Panc1 (cell line): ENCODE data around the gene C19orf25. TPM values are rescaled to one million over a fixed set of nuclear protein-coding genes. Genes with fewer than 3 reads are reported as not detected.

Experiments
- ATAC-seq: fragments of 200-7000 bp; cut with Tn5 transposase; 2 replicates; pipeline ENCODE4 v1.9.1; 2020; ENCODE audit warnings: mild to moderate bottlenecking, moderate library complexity
- BruUV-seq: library from RNA; stranded (reverse); fragments of 400-500 nt; replicated peaks from 2 replicates; lab custom pipeline; 2021; lab: Mats Ljungman, UMichigan
- CTCF ChIA-PET: fragments of 300-600 bp; sonication (Branson Sonifier 250); formaldehyde crosslinking; loops from one replicate; lab custom pipeline; 2022; ENCODE audit warnings: antibody characterized with exemption; lab: Charles Lee
- POLR2A ChIA-PET: fragments of 300-600 bp; sonication (Branson Sonifier 250); formaldehyde crosslinking; loops from one replicate; lab custom pipeline; 2022; ENCODE audit warnings: antibody characterized with exemption; lab: Charles Lee
- DNase-seq: peaks from one replicate; pipeline ENCODE4 v3.0.0-alpha.2; 2010; ENCODE audit warnings: low read depth, low spot score
- H3K27ac ChIP-seq: 2 replicates; pipeline ENCODE4 v1.5.1; 2011; ENCODE audit warnings: mild to moderate bottlenecking, low read length, inconsistent platforms
- H3K27me3 ChIP-seq: fragments of 200-500 bp; sonication (Bioruptor generic); 2 replicates; pipeline ENCODE4 v1.6.0; 2014; ENCODE audit warnings: low read length, inconsistent platforms; ENCODE audit not compliant: control insufficient read depth, insufficient read depth
- H3K36me3 ChIP-seq: fragments of 200-500 bp; sonication (Bioruptor generic); 2 replicates; pipeline ENCODE4 v1.5.1; 2014; ENCODE audit warnings: inconsistent platforms, mild to moderate bottlenecking, low read length, moderate library complexity; ENCODE audit not compliant: control insufficient read depth, insufficient read depth
- H3K4me1 ChIP-seq: 2 replicates; pipeline ENCODE4 v1.5.1; 2011; ENCODE audit warnings: inconsistent platforms, mild to moderate bottlenecking, low read length, moderate library complexity; ENCODE audit not compliant: control insufficient read depth, insufficient read depth
- H3K4me3 ChIP-seq, 2 experiments: 2 replicates each; pipeline ENCODE4 v1.5.1; 2011 to 2012; ENCODE audit warnings: low read depth in 2 of 2, low read length in 2 of 2, mild to moderate bottlenecking in 2 of 2, inconsistent platforms in 1 of 2, moderate library complexity in 1 of 2
- H3K9me3 ChIP-seq: fragments of 200-500 bp; sonication (Bioruptor generic); 2 replicates; pipeline ENCODE4 v1.5.1; 2014; ENCODE audit warnings: low read depth, mild to moderate bottlenecking, inconsistent platforms, low read length, moderate library complexity; ENCODE audit not compliant: control insufficient read depth, insufficient read depth
- CTCF ChIP-seq: fragments of 450-650 bp; IDR thresholded peaks from 2 replicates; pipeline ENCODE4 v1.5.1; 2017; ENCODE audit warnings: mild to moderate bottlenecking
- POLR2AphosphoS5 ChIP-seq: IDR thresholded peaks from 2 replicates; pipeline ENCODE4 v1.6.1; 2012; ENCODE audit warnings: mild to moderate bottlenecking, low read depth, low read length, moderate library complexity
- REST ChIP-seq, 2 experiments: IDR thresholded peaks; 2 replicates each; pipeline ENCODE4 v1.6.1; 2011 to 2012; ENCODE audit warnings: low read depth in 2 of 2, control low read depth in 1 of 2, low read length in 1 of 2, mild to moderate bottlenecking in 1 of 2, moderate library complexity in 1 of 2; ENCODE audit not compliant: insufficient read depth in 1 of 2
- SIN3A ChIP-seq: IDR thresholded peaks from 2 replicates; pipeline ENCODE4 v1.6.1; 2012; ENCODE audit warnings: low read depth, mild to moderate bottlenecking, low read length, moderate library complexity, borderline replicate concordance; ENCODE audit not compliant: insufficient read depth
- TCF7L2 ChIP-seq: IDR thresholded peaks from 2 replicates; pipeline ENCODE4 v1.6.1; 2011; ENCODE audit warnings: mild to moderate bottlenecking, low read depth, low read length, inconsistent platforms
- in situ Hi-C: cut with HindIII; loops from 2 replicates; pipeline ENCODE4 v1.10.0; 2016; ENCODE audit warnings: low sequenced_read_pairs, low pct_unique_long_range_greater_than_20kb
- intact Hi-C: fragments of 100-400 bp; cut with micrococcal nuclease; formaldehyde crosslinking; loops from one replicate; pipeline ENCODE4 v1.10.0; 2022; ENCODE audit not compliant: unreplicated experiment
- total RNA-seq: library from RNA; stranded (reverse); gene quantifications from one replicate; pipeline ENCODE4 v1.2.1, GENCODE V29; 2021; ENCODE audit not compliant: unreplicated experiment

C19orf25 gene
- total RNA-seq, 1 experiment from 2014 or later, result 34.7 TPM

- intact Hi-C loops (no loop called here), in situ Hi-C loops (no loop called here)
- POLR2A ChIA-PET, result interaction anchor here (0.8 kb wide), 1 partner anchor 194 kb away, joined by 3 read pairs; no protein-coding TSS in a partner anchor
- CTCF ChIA-PET, result no interaction called here
- no TSS peak for BruUV-seq
- H3K9me3 ChIP-seq, result no peaks in the 10 kb centered on the region
- H3K4me1 ChIP-seq, result no peaks in the 10 kb centered on the region; the same call in 1 of the 2 replicates
- no peak for TF ChIP-seq SIN3A
- no peak for TF ChIP-seq CTCF
- TF ChIP-seq TCF7L2, result no peak
- no peak for TF ChIP-seq POLR2AphosphoS5
- TF ChIP-seq REST (IDR thresholded peaks at IDR 0.05; ENCODE audit: insufficient read depth in 1 of 2, low read depth in 2 of 2, low read length in 1 of 2), result no peak
- no peak for DNase-seq
- no peak overlapping the region for H3K4me3 ChIP-seq
- ATAC-seq, result no peak
- no peaks in the 10 kb centered on the region for H3K36me3 ChIP-seq
- H3K27ac ChIP-seq, result no peak overlapping the region
- no peaks in the 10 kb centered on the region for H3K27me3 ChIP-seq
Measured at GRCh38 chr19:1455002-1455335, 24.0 kb downstream of the C19orf25 start.

- no peak; the same call in 1 of the 2 replicates for ATAC-seq
Measured at GRCh38 chr19:1453525-1454364, 25.3 kb downstream of the C19orf25 start.

More at GRCh38 chr19:1453525-1454364, 25.3 kb downstream of the C19orf25 start:
- Histone ChIP-seq H3K27me3 (no peaks in the 10 kb centered on the region), H3K9me3 (no peaks in the 10 kb centered on the region), H3K4me1 (no peaks in the 10 kb centered on the region; the same call in none of the 2 replicates), H3K36me3 (no peaks in the 10 kb centered on the region), H3K27ac (no peak overlapping the region), H3K4me3 (no peak overlapping the region)
- TF ChIP-seq TCF7L2 (no peak), POLR2AphosphoS5 (no peak), REST (IDR thresholded peaks at IDR 0.05; ENCODE audit: insufficient read depth in 1 of 2, low read depth in 2 of 2, low read length in 1 of 2) (no peak), SIN3A (no peak), CTCF (no peak)
- BruUV-seq, result no TSS peak
- in situ Hi-C loops, result no loop called here
- intact Hi-C loops, result no loop called here
- no peak for DNase-seq
- ChIA-PET POLR2A (no interaction called here), CTCF (no interaction called here)
